Liver (tissue), 9 donors: Measurements from ENCODE around the gene FAM193A. TPM values are rescaled to one million over a fixed set of nuclear protein-coding genes. Genes with fewer than 3 reads are reported as not detected.

ENCODE experiments used
- DNase-seq: peaks from one replicate; pipeline ENCODE4 v3.0.0-alpha.2; 2017; ENCODE audit warnings: low spot score
- H3K27ac ChIP-seq, 2 donors: one replicate each; pipeline ENCODE4 v1.7.0; 2013; ENCODE audit warnings: inconsistent platforms in 2 of 2, low read length in 2 of 2, control low read depth in 1 of 2, low read depth in 1 of 2, mild to moderate bottlenecking in 1 of 2
- H3K27me3 ChIP-seq, 4 donors: one replicate each; pipeline versions ENCODE4 v1.6.1 to v1.7.0; 2013; ENCODE audit warnings: low read length in 3 of 4, inconsistent platforms in 1 of 4, mild to moderate bottlenecking in 1 of 4, moderate library complexity in 1 of 4; ENCODE audit not compliant: control insufficient read depth in 4 of 4, insufficient read depth in 4 of 4
- H3K36me3 ChIP-seq, 4 donors: one replicate each; pipeline versions ENCODE4 v1.6.1 to v1.7.0; 2013; ENCODE audit warnings: low read length in 3 of 4, mild to moderate bottlenecking in 3 of 4, low read depth in 1 of 4, moderate library complexity in 1 of 4; ENCODE audit not compliant: control insufficient read depth in 4 of 4, insufficient read depth in 3 of 4
- H3K4me1 ChIP-seq, 4 donors: one replicate each; pipeline versions ENCODE4 v1.6.1 to v1.7.0; 2013; ENCODE audit warnings: low read length in 3 of 4, mild to moderate bottlenecking in 3 of 4, moderate library complexity in 1 of 4; ENCODE audit not compliant: control insufficient read depth in 4 of 4, insufficient read depth in 4 of 4
- H3K4me3 ChIP-seq, 3 donors: one replicate each; pipeline versions ENCODE4 v1.6.1 to v1.7.0; 2013; ENCODE audit warnings: low read length in 3 of 3, control low read depth in 1 of 3, low read depth in 1 of 3, mild to moderate bottlenecking in 1 of 3
- H3K9ac ChIP-seq, 2 donors: one replicate each; pipeline ENCODE4 v1.7.0; 2013; ENCODE audit warnings: low read length in 2 of 2, mild to moderate bottlenecking in 2 of 2, moderate library complexity in 2 of 2, control low read depth in 1 of 2, low read depth in 1 of 2
- H3K9me3 ChIP-seq, 4 donors: one replicate each; pipeline versions ENCODE4 v1.6.1 to v1.7.0; 2013; ENCODE audit warnings: low read length in 3 of 4; ENCODE audit not compliant: control insufficient read depth in 4 of 4
- CTCF ChIP-seq: fragments of 150-350 bp; IDR thresholded peaks from 2 replicates; pipeline ENCODE4 v1.5.1; 2017; ENCODE audit warnings: improper control_type of control experiment, low read depth, low read length; ENCODE audit not compliant: missing input control
- EGR1 ChIP-seq, 2 donors: IDR thresholded peaks; 2 replicates each; pipeline ENCODE4 v1.6.1; 2016 to 2018; ENCODE audit warnings: antibody characterized with exemption in 2 of 2, low read depth in 2 of 2
- FOXA1 ChIP-seq: IDR thresholded peaks from 2 replicates; pipeline ENCODE4 v1.6.1; 2016; ENCODE audit warnings: antibody characterized with exemption
- GABPA ChIP-seq, 2 donors: IDR thresholded peaks in 1 of 2; conservative IDR thresholded peaks in 1 of 2; 2 replicates each; pipeline ENCODE4 v1.6.1; 2016; ENCODE audit warnings: antibody characterized with exemption in 2 of 2, mild to moderate bottlenecking in 1 of 2, moderate library complexity in 1 of 2
- HNF4A ChIP-seq, 2 donors: conservative IDR thresholded peaks; 2 replicates each; pipeline ENCODE4 v1.6.1; 2016; ENCODE audit warnings: antibody characterized with exemption in 2 of 2, mild to moderate bottlenecking in 2 of 2
- HNF4G ChIP-seq: IDR thresholded peaks from 2 replicates; pipeline ENCODE4 v1.6.1; 2016; ENCODE audit warnings: antibody characterized with exemption
- JUND ChIP-seq, 2 donors: IDR thresholded peaks; 2 replicates each; pipeline ENCODE4 v1.6.1; 2016; ENCODE audit warnings: antibody characterized with exemption in 2 of 2
- MAX ChIP-seq: IDR thresholded peaks from 2 replicates; pipeline ENCODE4 v1.6.1; 2016; ENCODE audit warnings: antibody characterized with exemption
- NR2F2 ChIP-seq: IDR thresholded peaks from 2 replicates; pipeline ENCODE4 v1.6.1; 2016; ENCODE audit warnings: antibody characterized with exemption
- RAD21 ChIP-seq, 2 donors: IDR thresholded peaks; 2 replicates each; pipeline ENCODE4 v1.6.1; 2016; ENCODE audit warnings: antibody characterized with exemption in 2 of 2, mild to moderate bottlenecking in 2 of 2
- RXRA ChIP-seq, 2 donors: IDR thresholded peaks; 2 replicates each; pipeline ENCODE4 v1.6.1; 2017 to 2018; ENCODE audit warnings: antibody characterized with exemption in 2 of 2, mild to moderate bottlenecking in 1 of 2
- SP1 ChIP-seq: IDR thresholded peaks from 2 replicates; pipeline ENCODE4 v1.6.1; 2018; ENCODE audit warnings: antibody characterized with exemption, mild to moderate bottlenecking
- TAF1 ChIP-seq: conservative IDR thresholded peaks from 2 replicates; pipeline ENCODE4 v1.6.1; 2016; ENCODE audit warnings: antibody characterized with exemption, mild to moderate bottlenecking
- YY1 ChIP-seq: IDR thresholded peaks from 2 replicates; pipeline ENCODE4 v1.6.1; 2016; ENCODE audit warnings: antibody characterized with exemption, mild to moderate bottlenecking
- WGBS: extraction: QIAGEN DNeasy Blood & Tissue Kit; methylation state at CpG from one replicate; pipeline ENCODE4 v1.1.7; 2013; 5-methylcytosine and 5-hydroxymethylcytosine counted together
- polyA plus RNA-seq, 2 donors: library from polyadenylated mRNA; stranded (reverse) in 1 of 2; unstranded in 1 of 2; fragments of 200-250 nt in 1 of 2; fragments of >200 nt in 1 of 2; fragmentation: Nextera tagmentation in 1 of 2; extraction: Ambion mirVana in 1 of 2; gene quantifications; one replicate each; pipeline versions ENCODE4 v1.2.1 to v1.2.3, GENCODE V29; 2013 to 2015
- total RNA-seq, 2 donors: library from RNA; depleted of rRNA; stranded (reverse); fragments of >200 nt; gene quantifications; one replicate each; pipeline ENCODE4 v1.2.3, GENCODE V29; 2014
- TF ChIP-seq, protein P1 (sequence below): IDR thresholded peaks from 2 replicates; pipeline ENCODE4 v1.6.1; 2016; ENCODE audit warnings: antibody characterized with exemption, mild to moderate bottlenecking
- TF ChIP-seq, protein P2 (sequence below): IDR thresholded peaks from 2 replicates; pipeline ENCODE4 v1.6.1; 2016; ENCODE audit warnings: antibody characterized with exemption
- donor health status: healthy.
- donor health status: healthy.
- donor health status: healthy.
- donor health status: healthy.
- donor health status: healthy.

Gene FAM193A
- total and polyA plus RNA-seq, 4 donors: 3.9 to 10.2 (median 7.0) TPM

DNA sequence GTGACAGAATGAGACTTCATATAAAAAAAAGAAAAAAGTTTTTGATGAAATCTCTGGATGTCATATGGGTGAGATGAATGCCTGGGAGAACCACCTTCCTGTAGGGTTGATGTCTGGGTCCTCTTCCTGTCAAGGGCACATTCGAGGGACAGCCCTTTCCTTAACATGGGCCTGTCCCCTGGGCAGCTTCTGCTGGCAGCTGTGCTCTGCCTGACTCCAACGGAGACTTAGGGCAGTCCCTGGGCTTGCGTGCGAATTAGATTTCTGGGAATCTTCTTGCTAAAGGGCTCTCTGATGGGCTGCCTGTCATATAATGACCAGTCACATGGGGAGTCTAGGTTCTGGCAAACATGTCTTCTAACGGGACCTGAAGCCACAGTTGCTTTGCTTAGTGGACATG, 179.0 kb downstream of the FAM193A start:
- no peak for DNase-seq
- TF ChIP-seq RXRA (IDR thresholded peaks at IDR 0.05) (no peak), NR2F2 (no peak), MAX (no peak), CTCF (no peak), RAD21 (IDR thresholded peaks at IDR 0.05) (no peak), GABPA (IDR thresholded peaks at IDR 0.05 in 1 of 2, conservative IDR thresholded peaks at IDR 0.05 in 1 of 2) (no peak), YY1 (no peak), FOXA1 (no peak), HNF4A (conservative IDR thresholded peaks at IDR 0.05) (no peak), SP1 (no peak)
- TF ChIP-seq, protein P1, sequence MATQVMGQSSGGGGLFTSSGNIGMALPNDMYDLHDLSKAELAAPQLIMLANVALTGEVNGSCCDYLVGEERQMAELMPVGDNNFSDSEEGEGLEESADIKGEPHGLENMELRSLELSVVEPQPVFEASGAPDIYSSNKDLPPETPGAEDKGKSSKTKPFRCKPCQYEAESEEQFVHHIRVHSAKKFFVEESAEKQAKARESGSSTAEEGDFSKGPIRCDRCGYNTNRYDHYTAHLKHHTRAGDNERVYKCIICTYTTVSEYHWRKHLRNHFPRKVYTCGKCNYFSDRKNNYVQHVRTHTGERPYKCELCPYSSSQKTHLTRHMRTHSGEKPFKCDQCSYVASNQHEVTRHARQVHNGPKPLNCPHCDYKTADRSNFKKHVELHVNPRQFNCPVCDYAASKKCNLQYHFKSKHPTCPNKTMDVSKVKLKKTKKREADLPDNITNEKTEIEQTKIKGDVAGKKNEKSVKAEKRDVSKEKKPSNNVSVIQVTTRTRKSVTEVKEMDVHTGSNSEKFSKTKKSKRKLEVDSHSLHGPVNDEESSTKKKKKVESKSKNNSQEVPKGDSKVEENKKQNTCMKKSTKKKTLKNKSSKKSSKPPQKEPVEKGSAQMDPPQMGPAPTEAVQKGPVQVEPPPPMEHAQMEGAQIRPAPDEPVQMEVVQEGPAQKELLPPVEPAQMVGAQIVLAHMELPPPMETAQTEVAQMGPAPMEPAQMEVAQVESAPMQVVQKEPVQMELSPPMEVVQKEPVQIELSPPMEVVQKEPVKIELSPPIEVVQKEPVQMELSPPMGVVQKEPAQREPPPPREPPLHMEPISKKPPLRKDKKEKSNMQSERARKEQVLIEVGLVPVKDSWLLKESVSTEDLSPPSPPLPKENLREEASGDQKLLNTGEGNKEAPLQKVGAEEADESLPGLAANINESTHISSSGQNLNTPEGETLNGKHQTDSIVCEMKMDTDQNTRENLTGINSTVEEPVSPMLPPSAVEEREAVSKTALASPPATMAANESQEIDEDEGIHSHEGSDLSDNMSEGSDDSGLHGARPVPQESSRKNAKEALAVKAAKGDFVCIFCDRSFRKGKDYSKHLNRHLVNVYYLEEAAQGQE: no peak
- TF ChIP-seq, protein P2, sequence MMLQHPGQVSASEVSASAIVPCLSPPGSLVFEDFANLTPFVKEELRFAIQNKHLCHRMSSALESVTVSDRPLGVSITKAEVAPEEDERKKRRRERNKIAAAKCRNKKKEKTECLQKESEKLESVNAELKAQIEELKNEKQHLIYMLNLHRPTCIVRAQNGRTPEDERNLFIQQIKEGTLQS: no peak
- H3K36me3 ChIP-seq: peaks cover 5 to 17% (median 13%) of the 10 kb centered on the region in 4 donors
- H3K27me3 ChIP-seq: no peaks in the 10 kb centered on the region
- H3K4me3 ChIP-seq: no peak overlapping the region
- no peak overlapping the region for H3K9ac ChIP-seq
- H3K4me1 ChIP-seq: peaks cover 8 to 16% (median 13%) of the 10 kb centered on the region in 4 donors
- H3K27ac ChIP-seq: peak overlapping the region in 1 of 2 donors; percentile 38
- 70% methylated on average over 5 of the region's 5 CpGs for WGBS
- peaks cover 0 to 1% (median 0%) of the 10 kb centered on the region in 4 donors for H3K9me3 ChIP-seq

DNA sequence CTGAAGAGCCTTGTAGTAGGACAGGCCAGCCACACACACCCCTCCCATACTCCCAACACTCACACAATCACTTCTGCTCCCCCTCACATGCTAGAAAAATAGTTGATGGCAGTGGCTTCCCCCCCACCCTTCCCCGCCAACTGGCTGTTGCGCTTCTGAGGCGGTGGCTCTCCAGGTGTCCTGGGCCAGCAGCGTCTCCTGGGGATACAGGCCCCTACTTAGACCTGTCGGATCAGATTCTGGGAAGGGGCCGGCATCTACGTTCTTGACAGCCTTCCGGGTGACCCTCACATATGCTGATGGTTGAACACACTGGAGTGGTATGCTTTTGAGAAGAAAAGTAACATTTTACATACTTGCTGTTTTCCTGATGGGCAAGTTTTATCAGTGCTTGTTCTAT, 179.8 kb downstream of the FAM193A start:
- 97% methylated on average over 8 of the region's 8 CpGs for WGBS
- H3K36me3 ChIP-seq: peaks cover 5 to 18% (median 15%) of the 10 kb centered on the region in 4 donors
- no peak overlapping the region for H3K4me3 ChIP-seq
- H3K27ac ChIP-seq: no peak overlapping the region
- peaks cover 0 to 1% (median 0%) of the 10 kb centered on the region in 4 donors for H3K9me3 ChIP-seq
- peaks cover 8 to 16% (median 13%) of the 10 kb centered on the region in 4 donors for H3K4me1 ChIP-seq
- H3K9ac ChIP-seq: no peak overlapping the region
- no peak for DNase-seq
- no peaks in the 10 kb centered on the region for H3K27me3 ChIP-seq
- TF ChIP-seq RXRA (IDR thresholded peaks at IDR 0.05) (no peak), FOXA1 (no peak), SP1 (no peak), EGR1 (IDR thresholded peaks at IDR 0.05; ENCODE audit: low read depth in 2 of 2) (no peak), MAX (no peak), GABPA (IDR thresholded peaks at IDR 0.05 in 1 of 2, conservative IDR thresholded peaks at IDR 0.05 in 1 of 2) (no peak), CTCF (no peak), JUND (IDR thresholded peaks at IDR 0.05) (no peak), TAF1 (no peak), RAD21 (IDR thresholded peaks at IDR 0.05) (no peak), YY1 (no peak), HNF4G (no peak), HNF4A (conservative IDR thresholded peaks at IDR 0.05) (no peak)
- TF ChIP-seq, protein P1: no peak
- TF ChIP-seq, protein P2: no peak
